HG03196 (cell line): Measurements from ENCODE around the gene HAGH.

ENCODE experiments used
- ATAC-seq: cut with Tn5 transposase; IDR thresholded peaks from one replicate; pipeline ENCODE4 v1.9.1; 2021; ENCODE audit not compliant: unreplicated experiment

Gene HAGH

GRCh38 chr16:1763521-1764511 lies 62.8 kb downstream of the HAGH start:
- no peak for ATAC-seq

- ATAC-seq = no peak
Observed at GRCh38 chr16:1762879-1763520, 63.6 kb downstream of the HAGH start.

GRCh38 chr16:1762196-1762878 lies 64.3 kb downstream of the HAGH start:
- no peak for ATAC-seq

GRCh38 chr16:1761751-1762150 lies 64.9 kb downstream of the HAGH start:
- ATAC-seq = no peak

GRCh38 chr16:1760911-1761310 lies 65.7 kb downstream of the HAGH start:
- ATAC-seq = no peak

GRCh38 chr16:1759511-1759910 lies 67.1 kb downstream of the HAGH start:
- ATAC-seq = no peak

- no peak for ATAC-seq
Observed at GRCh38 chr16:1758923-1759322, 67.7 kb downstream of the HAGH start.

GRCh38 chr16:1757714-1758461 lies 68.7 kb downstream of the HAGH start:
- no peak for ATAC-seq
